ENCODE data around the gene HOXA2. TPM values are rescaled to one million over a fixed set of nuclear protein-coding genes. Genes with fewer than 3 reads are reported as not detected.

Gene HOXA2
- total RNA-seq, 2 experiments from 2014 or later = 0.25 to 0.42 TPM

DNA sequence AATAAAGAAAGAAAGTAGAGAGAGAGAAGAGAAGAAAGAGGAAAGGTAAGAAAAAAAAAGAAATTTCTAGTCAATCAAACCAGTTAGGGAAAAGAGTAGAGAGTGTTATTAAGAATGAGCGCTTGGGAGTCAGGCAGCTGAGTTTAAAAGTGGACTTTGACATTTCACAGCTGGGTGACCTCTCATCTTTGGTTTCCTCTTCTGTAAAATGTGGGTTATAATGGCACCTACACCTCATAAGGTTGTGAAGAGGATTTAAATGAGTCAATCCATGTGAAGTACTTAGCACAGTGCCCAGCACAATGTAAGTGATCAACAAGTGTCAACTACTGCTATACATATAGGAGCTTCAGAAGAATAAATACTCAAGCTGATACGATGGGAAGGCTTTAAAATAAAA, 18.8 kb downstream of the HOXA2 start:
- H3K79me2 ChIP-seq (ENCODE audit: insufficient read depth, low read depth, low read length) = no peaks in the 10 kb centered on the region
- BruUV-seq (replicated peaks) = no TSS peak
- no peak for DNase-seq (ENCODE audit: low spot score)
- no peak overlapping the region for H3K4me3 ChIP-seq (ENCODE audit: low read depth, low read length, poor library complexity, severe bottlenecking)
- TF ChIP-seq, protein P1, sequence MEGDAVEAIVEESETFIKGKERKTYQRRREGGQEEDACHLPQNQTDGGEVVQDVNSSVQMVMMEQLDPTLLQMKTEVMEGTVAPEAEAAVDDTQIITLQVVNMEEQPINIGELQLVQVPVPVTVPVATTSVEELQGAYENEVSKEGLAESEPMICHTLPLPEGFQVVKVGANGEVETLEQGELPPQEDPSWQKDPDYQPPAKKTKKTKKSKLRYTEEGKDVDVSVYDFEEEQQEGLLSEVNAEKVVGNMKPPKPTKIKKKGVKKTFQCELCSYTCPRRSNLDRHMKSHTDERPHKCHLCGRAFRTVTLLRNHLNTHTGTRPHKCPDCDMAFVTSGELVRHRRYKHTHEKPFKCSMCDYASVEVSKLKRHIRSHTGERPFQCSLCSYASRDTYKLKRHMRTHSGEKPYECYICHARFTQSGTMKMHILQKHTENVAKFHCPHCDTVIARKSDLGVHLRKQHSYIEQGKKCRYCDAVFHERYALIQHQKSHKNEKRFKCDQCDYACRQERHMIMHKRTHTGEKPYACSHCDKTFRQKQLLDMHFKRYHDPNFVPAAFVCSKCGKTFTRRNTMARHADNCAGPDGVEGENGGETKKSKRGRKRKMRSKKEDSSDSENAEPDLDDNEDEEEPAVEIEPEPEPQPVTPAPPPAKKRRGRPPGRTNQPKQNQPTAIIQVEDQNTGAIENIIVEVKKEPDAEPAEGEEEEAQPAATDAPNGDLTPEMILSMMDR (conservative IDR thresholded peaks at IDR 0.05; ENCODE audit: low read length) = no peak
- TF ChIP-seq EZH2phosphoT487 (IDR thresholded peaks at IDR 0.05; ENCODE audit: borderline replicate concordance, low read depth, low read length) = no peak
- H3K9me2 ChIP-seq (ENCODE audit: insufficient read depth, low read length) = no peaks in the 10 kb centered on the region
- no peak overlapping the region for H3K27ac ChIP-seq (ENCODE audit: low read depth, low read length, poor library complexity, severe bottlenecking)
- no peaks in the 10 kb centered on the region for H3K36me3 ChIP-seq (ENCODE audit: insufficient read depth, low read length)
- H3K4me1 ChIP-seq (ENCODE audit: insufficient read depth, low read length, poor library complexity, severe bottlenecking) = no peaks in the 10 kb centered on the region
- no peak overlapping the region for H3K4me2 ChIP-seq (ENCODE audit: low read length)
- POLR2A ChIA-PET = interaction anchor here (0.7 to 1.5 kb wide), 4 partner anchors 10 to 195 kb away, joined by 3 to 10 read pairs (median 4); no protein-coding TSS in a partner anchor
- no peak overlapping the region for H2AFZ ChIP-seq (ENCODE audit: low read length)
- intact Hi-C loops (cut with micrococcal nuclease; ENCODE audit: unreplicated experiment) = no loop called here
- H4K20me1 ChIP-seq (ENCODE audit: insufficient read depth, low read length) = no peaks in the 10 kb centered on the region
- CTCF ChIA-PET (ENCODE audit: unreplicated experiment) = interaction anchor here (0.6 kb wide), 1 partner anchor 16 kb away, joined by 3 read pairs; no protein-coding TSS in a partner anchor
- H3K9me3 ChIP-seq (ENCODE audit: low read length) = no peaks in the 10 kb centered on the region

DNA sequence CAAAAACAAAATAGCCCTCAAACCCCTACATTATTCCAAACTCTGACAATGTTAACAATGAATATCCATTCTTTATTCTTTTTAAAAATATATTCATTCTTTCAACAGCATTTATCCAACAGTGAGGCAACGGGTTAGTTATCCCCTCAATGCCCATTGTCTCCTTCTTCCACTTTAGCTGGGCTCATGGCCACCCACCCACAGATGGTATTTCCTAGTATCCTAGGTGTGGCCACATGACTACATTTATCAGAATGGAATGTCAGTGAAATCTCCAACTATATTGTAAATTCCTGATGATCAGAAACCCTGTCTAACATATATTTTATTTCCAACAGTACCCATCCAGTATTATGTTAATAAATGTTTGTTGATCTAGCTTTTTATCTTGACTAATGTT, 20.3 kb downstream of the HOXA2 start:
- Histone ChIP-seq H4K20me1 (ENCODE audit: insufficient read depth, low read length) (no peaks in the 10 kb centered on the region), H3K27ac (ENCODE audit: low read depth, low read length, poor library complexity, severe bottlenecking) (no peak overlapping the region), H3K4me1 (ENCODE audit: insufficient read depth, low read length, poor library complexity, severe bottlenecking) (no peaks in the 10 kb centered on the region), H3K9me2 (ENCODE audit: insufficient read depth, low read length) (no peaks in the 10 kb centered on the region), H3K36me3 (ENCODE audit: insufficient read depth, low read length) (no peaks in the 10 kb centered on the region), H2AFZ (ENCODE audit: low read length) (no peak overlapping the region), H3K79me2 (ENCODE audit: insufficient read depth, low read depth, low read length) (no peaks in the 10 kb centered on the region), H3K4me2 (ENCODE audit: low read length) (no peak overlapping the region), H3K9me3 (ENCODE audit: low read length) (no peaks in the 10 kb centered on the region), H3K4me3 (ENCODE audit: low read depth, low read length, poor library complexity, severe bottlenecking) (no peak overlapping the region)
- POLR2A ChIA-PET = interaction anchor here (0.9 kb wide), 1 partner anchor 12 kb away, joined by 3 read pairs; no protein-coding TSS in a partner anchor
- no peak for TF ChIP-seq EZH2phosphoT487 (IDR thresholded peaks at IDR 0.05; ENCODE audit: borderline replicate concordance, low read depth, low read length)
- TF ChIP-seq, protein P1 (conservative IDR thresholded peaks at IDR 0.05; ENCODE audit: low read length) = no peak
- intact Hi-C loops (cut with micrococcal nuclease; ENCODE audit: unreplicated experiment) = no loop called here
- no TSS peak for BruUV-seq (replicated peaks)
- CTCF ChIA-PET (ENCODE audit: unreplicated experiment) = no interaction called here
- DNase-seq (ENCODE audit: low spot score) = no peak

DNA sequence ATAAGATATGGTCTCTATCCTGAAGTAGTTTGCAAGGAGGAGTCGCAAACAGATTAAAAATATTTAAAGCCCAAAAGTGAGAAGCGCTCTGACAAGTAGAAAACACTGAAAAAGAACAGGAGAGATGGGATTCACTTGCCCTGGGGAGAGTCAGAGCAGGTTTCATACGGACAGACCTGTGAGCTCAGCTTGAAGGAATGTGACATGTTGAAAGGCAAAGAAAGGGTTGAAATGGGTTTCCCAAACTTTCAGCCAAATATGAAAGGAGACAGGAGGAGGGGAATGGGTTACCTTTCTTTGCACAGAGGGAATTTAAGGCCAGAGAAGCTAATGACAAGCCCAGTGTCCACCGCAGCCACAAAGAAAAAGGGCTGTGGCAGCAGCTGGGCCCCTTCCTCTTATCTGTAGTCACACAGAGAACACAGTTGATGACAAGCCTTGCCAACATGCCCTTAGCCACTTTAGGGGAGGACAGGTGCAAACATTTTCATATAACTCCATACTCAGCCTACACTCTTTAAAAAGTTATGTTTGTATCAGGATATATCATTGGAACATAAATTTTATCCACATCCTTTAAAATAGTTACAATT, 21.5 kb downstream of the HOXA2 start:
- BruUV-seq (replicated peaks) = no TSS peak
- H2AFZ ChIP-seq (ENCODE audit: low read length) = no peak overlapping the region

More for the DNA sequence above, 21.5 kb downstream of the HOXA2 start:
- POLR2A ChIA-PET = interaction anchor here (0.5 to 1.2 kb wide), 4 partner anchors 9 to 1394 kb away, joined by 3 read pairs; no protein-coding TSS in a partner anchor
- H3K27ac ChIP-seq (ENCODE audit: low read depth, low read length, poor library complexity, severe bottlenecking) = no peak overlapping the region
- no peak overlapping the region for H3K4me3 ChIP-seq (ENCODE audit: low read depth, low read length, poor library complexity, severe bottlenecking)
- intact Hi-C loops (cut with micrococcal nuclease; ENCODE audit: unreplicated experiment) = no loop called here
- TF ChIP-seq EZH2phosphoT487 (IDR thresholded peaks at IDR 0.05; ENCODE audit: borderline replicate concordance, low read depth, low read length) = no peak
- TF ChIP-seq, protein P1 (conservative IDR thresholded peaks at IDR 0.05; ENCODE audit: low read length) = no peak
- DNase-seq (ENCODE audit: low spot score) = no peak
- no peaks in the 10 kb centered on the region for H3K79me2 ChIP-seq (ENCODE audit: insufficient read depth, low read depth, low read length)
- no peaks in the 10 kb centered on the region; the same call in 1 of the 2 replicates for H3K9me3 ChIP-seq (ENCODE audit: low read length)
- no peak overlapping the region for H3K4me2 ChIP-seq (ENCODE audit: low read length)
- H3K9me2 ChIP-seq (ENCODE audit: insufficient read depth, low read length) = no peaks in the 10 kb centered on the region
- CTCF ChIA-PET (ENCODE audit: unreplicated experiment) = no interaction called here
- H3K36me3 ChIP-seq (ENCODE audit: insufficient read depth, low read length) = no peaks in the 10 kb centered on the region
- no peaks in the 10 kb centered on the region for H4K20me1 ChIP-seq (ENCODE audit: insufficient read depth, low read length)
- H3K4me1 ChIP-seq (ENCODE audit: insufficient read depth, low read length, poor library complexity, severe bottlenecking) = no peaks in the 10 kb centered on the region

All from OCI-LY7 (cell line).